Liver (tissue), 9 donors: Measurements from ENCODE around the gene DRAM1. TPM values are rescaled to one million over a fixed set of nuclear protein-coding genes. Genes with fewer than 3 reads are reported as not detected.

Source experiments
- DNase-seq: peaks from one replicate; pipeline ENCODE4 v3.0.0-alpha.2; 2017; ENCODE audit warnings: low spot score
- H3K27ac ChIP-seq, 2 donors: one replicate each; pipeline ENCODE4 v1.7.0; 2013; ENCODE audit warnings: inconsistent platforms in 2 of 2, low read length in 2 of 2, control low read depth in 1 of 2, low read depth in 1 of 2, mild to moderate bottlenecking in 1 of 2
- H3K27me3 ChIP-seq, 4 donors: one replicate each; pipeline versions ENCODE4 v1.6.1 to v1.7.0; 2013; ENCODE audit warnings: low read length in 3 of 4, inconsistent platforms in 1 of 4, mild to moderate bottlenecking in 1 of 4, moderate library complexity in 1 of 4; ENCODE audit not compliant: control insufficient read depth in 4 of 4, insufficient read depth in 4 of 4
- H3K36me3 ChIP-seq, 4 donors: one replicate each; pipeline versions ENCODE4 v1.6.1 to v1.7.0; 2013; ENCODE audit warnings: low read length in 3 of 4, mild to moderate bottlenecking in 3 of 4, low read depth in 1 of 4, moderate library complexity in 1 of 4; ENCODE audit not compliant: control insufficient read depth in 4 of 4, insufficient read depth in 3 of 4
- H3K4me1 ChIP-seq, 4 donors: one replicate each; pipeline versions ENCODE4 v1.6.1 to v1.7.0; 2013; ENCODE audit warnings: low read length in 3 of 4, mild to moderate bottlenecking in 3 of 4, moderate library complexity in 1 of 4; ENCODE audit not compliant: control insufficient read depth in 4 of 4, insufficient read depth in 4 of 4
- H3K4me3 ChIP-seq, 3 donors: one replicate each; pipeline versions ENCODE4 v1.6.1 to v1.7.0; 2013; ENCODE audit warnings: low read length in 3 of 3, control low read depth in 1 of 3, low read depth in 1 of 3, mild to moderate bottlenecking in 1 of 3
- H3K9ac ChIP-seq, 2 donors: one replicate each; pipeline ENCODE4 v1.7.0; 2013; ENCODE audit warnings: low read length in 2 of 2, mild to moderate bottlenecking in 2 of 2, moderate library complexity in 2 of 2, control low read depth in 1 of 2, low read depth in 1 of 2
- H3K9me3 ChIP-seq, 4 donors: one replicate each; pipeline versions ENCODE4 v1.6.1 to v1.7.0; 2013; ENCODE audit warnings: low read length in 3 of 4; ENCODE audit not compliant: control insufficient read depth in 4 of 4
- EGR1 ChIP-seq, 2 donors: IDR thresholded peaks; 2 replicates each; pipeline ENCODE4 v1.6.1; 2016 to 2018; ENCODE audit warnings: antibody characterized with exemption in 2 of 2, low read depth in 2 of 2
- FOXA1 ChIP-seq: IDR thresholded peaks from 2 replicates; pipeline ENCODE4 v1.6.1; 2016; ENCODE audit warnings: antibody characterized with exemption
- GABPA ChIP-seq, 2 donors: IDR thresholded peaks in 1 of 2; conservative IDR thresholded peaks in 1 of 2; 2 replicates each; pipeline ENCODE4 v1.6.1; 2016; ENCODE audit warnings: antibody characterized with exemption in 2 of 2, mild to moderate bottlenecking in 1 of 2, moderate library complexity in 1 of 2
- HNF4A ChIP-seq, 2 donors: conservative IDR thresholded peaks; 2 replicates each; pipeline ENCODE4 v1.6.1; 2016; ENCODE audit warnings: antibody characterized with exemption in 2 of 2, mild to moderate bottlenecking in 2 of 2
- HNF4G ChIP-seq: IDR thresholded peaks from 2 replicates; pipeline ENCODE4 v1.6.1; 2016; ENCODE audit warnings: antibody characterized with exemption
- JUND ChIP-seq, 2 donors: IDR thresholded peaks; 2 replicates each; pipeline ENCODE4 v1.6.1; 2016; ENCODE audit warnings: antibody characterized with exemption in 2 of 2
- NR2F2 ChIP-seq: IDR thresholded peaks from 2 replicates; pipeline ENCODE4 v1.6.1; 2016; ENCODE audit warnings: antibody characterized with exemption
- RAD21 ChIP-seq, 2 donors: IDR thresholded peaks; 2 replicates each; pipeline ENCODE4 v1.6.1; 2016; ENCODE audit warnings: antibody characterized with exemption in 2 of 2, mild to moderate bottlenecking in 2 of 2
- RXRA ChIP-seq, 2 donors: IDR thresholded peaks; 2 replicates each; pipeline ENCODE4 v1.6.1; 2017 to 2018; ENCODE audit warnings: antibody characterized with exemption in 2 of 2, mild to moderate bottlenecking in 1 of 2
- SP1 ChIP-seq: IDR thresholded peaks from 2 replicates; pipeline ENCODE4 v1.6.1; 2018; ENCODE audit warnings: antibody characterized with exemption, mild to moderate bottlenecking
- TAF1 ChIP-seq: conservative IDR thresholded peaks from 2 replicates; pipeline ENCODE4 v1.6.1; 2016; ENCODE audit warnings: antibody characterized with exemption, mild to moderate bottlenecking
- YY1 ChIP-seq: IDR thresholded peaks from 2 replicates; pipeline ENCODE4 v1.6.1; 2016; ENCODE audit warnings: antibody characterized with exemption, mild to moderate bottlenecking
- WGBS: extraction: QIAGEN DNeasy Blood & Tissue Kit; methylation state at CpG from one replicate; pipeline ENCODE4 v1.1.7; 2013; 5-methylcytosine and 5-hydroxymethylcytosine counted together
- polyA plus RNA-seq, 2 donors: library from polyadenylated mRNA; stranded (reverse) in 1 of 2; unstranded in 1 of 2; fragments of 200-250 nt in 1 of 2; fragments of >200 nt in 1 of 2; fragmentation: Nextera tagmentation in 1 of 2; extraction: Ambion mirVana in 1 of 2; gene quantifications; one replicate each; pipeline versions ENCODE4 v1.2.1 to v1.2.3, GENCODE V29; 2013 to 2015
- total RNA-seq, 2 donors: library from RNA; depleted of rRNA; stranded (reverse); fragments of >200 nt; gene quantifications; one replicate each; pipeline ENCODE4 v1.2.3, GENCODE V29; 2014
- TF ChIP-seq, protein P1 (sequence below): IDR thresholded peaks from 2 replicates; pipeline ENCODE4 v1.6.1; 2016; ENCODE audit warnings: antibody characterized with exemption
- TF ChIP-seq, protein P2 (sequence below): IDR thresholded peaks from 2 replicates; pipeline ENCODE4 v1.6.1; 2016; ENCODE audit warnings: antibody characterized with exemption
- TF ChIP-seq, protein P3 (sequence below): fragments of 150-350 bp; IDR thresholded peaks from 2 replicates; pipeline ENCODE4 v1.5.1; 2017; ENCODE audit warnings: improper control_type of control experiment, low read depth, low read length; ENCODE audit not compliant: missing input control
- TF ChIP-seq, protein P4 (sequence below): IDR thresholded peaks from 2 replicates; pipeline ENCODE4 v1.6.1; 2016; ENCODE audit warnings: antibody characterized with exemption, mild to moderate bottlenecking
- donor health status: healthy.
- donor health status: healthy.
- donor health status: healthy.
- donor health status: healthy.
- donor health status: healthy.

DRAM1 gene
- total and polyA plus RNA-seq, 4 donors, result 2.7 to 7.8 (median 3.4) TPM

DNA sequence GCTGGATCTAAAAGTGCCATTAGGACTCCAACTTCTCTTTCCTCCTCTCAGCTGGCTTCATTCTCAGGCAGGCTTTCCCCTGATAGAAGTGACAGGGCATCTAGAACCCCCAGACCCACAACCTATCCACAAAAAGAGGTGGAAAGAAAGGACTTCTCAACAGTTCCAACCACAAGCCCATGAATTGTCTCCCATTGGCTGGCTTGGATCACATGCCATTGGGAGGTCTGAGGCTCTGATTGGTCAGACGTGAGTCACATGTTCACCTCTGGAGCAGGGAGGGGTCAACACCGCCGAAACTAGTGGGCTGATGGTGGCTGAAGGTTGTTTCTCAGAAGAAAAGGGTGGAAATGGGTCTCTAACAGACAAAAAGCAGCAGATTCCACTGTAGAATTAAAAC, 47.2 kb downstream of the DRAM1 start:
- Histone ChIP-seq H3K9ac (no peak overlapping the region), H3K4me1 (peaks cover 0 to 1% (median 0%) of the 10 kb centered on the region in 4 donors), H3K4me3 (no peak overlapping the region), H3K27me3 (peaks cover 0 to 2% (median 0%) of the 10 kb centered on the region in 4 donors), H3K36me3 (no peaks in the 10 kb centered on the region), H3K27ac (no peak overlapping the region), H3K9me3 (no peaks in the 10 kb centered on the region)
- 88% methylated on average over 3 of the region's 3 CpGs for WGBS
- no peak for DNase-seq
- no peak for TF ChIP-seq SP1
- no peak for TF ChIP-seq RXRA (IDR thresholded peaks at IDR 0.05)
- no peak for TF ChIP-seq EGR1 (IDR thresholded peaks at IDR 0.05; ENCODE audit: low read depth in 2 of 2)
- TF ChIP-seq JUND (IDR thresholded peaks at IDR 0.05), result no peak
- no peak for TF ChIP-seq FOXA1
- TF ChIP-seq, protein P1, sequence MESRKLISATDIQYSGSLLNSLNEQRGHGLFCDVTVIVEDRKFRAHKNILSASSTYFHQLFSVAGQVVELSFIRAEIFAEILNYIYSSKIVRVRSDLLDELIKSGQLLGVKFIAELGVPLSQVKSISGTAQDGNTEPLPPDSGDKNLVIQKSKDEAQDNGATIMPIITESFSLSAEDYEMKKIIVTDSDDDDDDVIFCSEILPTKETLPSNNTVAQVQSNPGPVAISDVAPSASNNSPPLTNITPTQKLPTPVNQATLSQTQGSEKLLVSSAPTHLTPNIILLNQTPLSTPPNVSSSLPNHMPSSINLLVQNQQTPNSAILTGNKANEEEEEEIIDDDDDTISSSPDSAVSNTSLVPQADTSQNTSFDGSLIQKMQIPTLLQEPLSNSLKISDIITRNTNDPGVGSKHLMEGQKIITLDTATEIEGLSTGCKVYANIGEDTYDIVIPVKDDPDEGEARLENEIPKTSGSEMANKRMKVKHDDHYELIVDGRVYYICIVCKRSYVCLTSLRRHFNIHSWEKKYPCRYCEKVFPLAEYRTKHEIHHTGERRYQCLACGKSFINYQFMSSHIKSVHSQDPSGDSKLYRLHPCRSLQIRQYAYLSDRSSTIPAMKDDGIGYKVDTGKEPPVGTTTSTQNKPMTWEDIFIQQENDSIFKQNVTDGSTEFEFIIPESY, result no peak
- TF ChIP-seq RAD21 (IDR thresholded peaks at IDR 0.05), result no peak
- TF ChIP-seq, protein P2, sequence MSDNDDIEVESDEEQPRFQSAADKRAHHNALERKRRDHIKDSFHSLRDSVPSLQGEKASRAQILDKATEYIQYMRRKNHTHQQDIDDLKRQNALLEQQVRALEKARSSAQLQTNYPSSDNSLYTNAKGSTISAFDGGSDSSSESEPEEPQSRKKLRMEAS, result no peak
- no peak for TF ChIP-seq GABPA (IDR thresholded peaks at IDR 0.05 in 1 of 2, conservative IDR thresholded peaks at IDR 0.05 in 1 of 2)
- no peak for TF ChIP-seq TAF1
- no peak for TF ChIP-seq HNF4A (conservative IDR thresholded peaks at IDR 0.05)
- TF ChIP-seq, protein P3, sequence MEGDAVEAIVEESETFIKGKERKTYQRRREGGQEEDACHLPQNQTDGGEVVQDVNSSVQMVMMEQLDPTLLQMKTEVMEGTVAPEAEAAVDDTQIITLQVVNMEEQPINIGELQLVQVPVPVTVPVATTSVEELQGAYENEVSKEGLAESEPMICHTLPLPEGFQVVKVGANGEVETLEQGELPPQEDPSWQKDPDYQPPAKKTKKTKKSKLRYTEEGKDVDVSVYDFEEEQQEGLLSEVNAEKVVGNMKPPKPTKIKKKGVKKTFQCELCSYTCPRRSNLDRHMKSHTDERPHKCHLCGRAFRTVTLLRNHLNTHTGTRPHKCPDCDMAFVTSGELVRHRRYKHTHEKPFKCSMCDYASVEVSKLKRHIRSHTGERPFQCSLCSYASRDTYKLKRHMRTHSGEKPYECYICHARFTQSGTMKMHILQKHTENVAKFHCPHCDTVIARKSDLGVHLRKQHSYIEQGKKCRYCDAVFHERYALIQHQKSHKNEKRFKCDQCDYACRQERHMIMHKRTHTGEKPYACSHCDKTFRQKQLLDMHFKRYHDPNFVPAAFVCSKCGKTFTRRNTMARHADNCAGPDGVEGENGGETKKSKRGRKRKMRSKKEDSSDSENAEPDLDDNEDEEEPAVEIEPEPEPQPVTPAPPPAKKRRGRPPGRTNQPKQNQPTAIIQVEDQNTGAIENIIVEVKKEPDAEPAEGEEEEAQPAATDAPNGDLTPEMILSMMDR, result no peak
- no peak for TF ChIP-seq NR2F2
- TF ChIP-seq HNF4G, result no peak
- no peak for TF ChIP-seq YY1

DNA sequence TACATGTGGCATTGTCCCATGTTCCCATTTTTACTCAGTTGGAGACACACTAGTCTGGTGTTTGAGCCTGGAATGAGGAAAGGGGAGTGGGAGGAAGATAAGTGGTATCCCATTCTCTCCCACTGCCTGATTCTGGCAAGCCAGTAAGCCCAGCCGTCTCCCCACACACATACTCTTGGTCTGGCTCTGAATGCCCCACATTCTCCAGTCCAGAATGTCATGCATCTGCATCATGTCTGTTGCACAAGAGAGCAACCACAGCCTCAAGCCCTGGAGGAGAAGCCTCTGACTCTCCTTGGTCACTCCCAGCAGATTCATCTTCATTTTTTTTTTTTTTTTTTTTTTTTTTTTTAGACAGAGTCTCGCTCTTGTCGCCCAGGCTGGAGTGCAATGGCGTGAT, 48.0 kb downstream of the DRAM1 start:
- H3K9ac ChIP-seq, result no peak overlapping the region
- H3K27ac ChIP-seq, result no peak overlapping the region
- peaks cover 0 to 2% (median 0%) of the 10 kb centered on the region in 4 donors for H3K27me3 ChIP-seq
- no peak overlapping the region for H3K4me3 ChIP-seq
- no peaks in the 10 kb centered on the region for H3K36me3 ChIP-seq
- no peak for TF ChIP-seq NR2F2
- TF ChIP-seq, protein P3, result no peak
- no peak for TF ChIP-seq SP1
- no peak for TF ChIP-seq GABPA (IDR thresholded peaks at IDR 0.05 in 1 of 2, conservative IDR thresholded peaks at IDR 0.05 in 1 of 2)
- no peak for TF ChIP-seq HNF4A (conservative IDR thresholded peaks at IDR 0.05)
- TF ChIP-seq, protein P4, sequence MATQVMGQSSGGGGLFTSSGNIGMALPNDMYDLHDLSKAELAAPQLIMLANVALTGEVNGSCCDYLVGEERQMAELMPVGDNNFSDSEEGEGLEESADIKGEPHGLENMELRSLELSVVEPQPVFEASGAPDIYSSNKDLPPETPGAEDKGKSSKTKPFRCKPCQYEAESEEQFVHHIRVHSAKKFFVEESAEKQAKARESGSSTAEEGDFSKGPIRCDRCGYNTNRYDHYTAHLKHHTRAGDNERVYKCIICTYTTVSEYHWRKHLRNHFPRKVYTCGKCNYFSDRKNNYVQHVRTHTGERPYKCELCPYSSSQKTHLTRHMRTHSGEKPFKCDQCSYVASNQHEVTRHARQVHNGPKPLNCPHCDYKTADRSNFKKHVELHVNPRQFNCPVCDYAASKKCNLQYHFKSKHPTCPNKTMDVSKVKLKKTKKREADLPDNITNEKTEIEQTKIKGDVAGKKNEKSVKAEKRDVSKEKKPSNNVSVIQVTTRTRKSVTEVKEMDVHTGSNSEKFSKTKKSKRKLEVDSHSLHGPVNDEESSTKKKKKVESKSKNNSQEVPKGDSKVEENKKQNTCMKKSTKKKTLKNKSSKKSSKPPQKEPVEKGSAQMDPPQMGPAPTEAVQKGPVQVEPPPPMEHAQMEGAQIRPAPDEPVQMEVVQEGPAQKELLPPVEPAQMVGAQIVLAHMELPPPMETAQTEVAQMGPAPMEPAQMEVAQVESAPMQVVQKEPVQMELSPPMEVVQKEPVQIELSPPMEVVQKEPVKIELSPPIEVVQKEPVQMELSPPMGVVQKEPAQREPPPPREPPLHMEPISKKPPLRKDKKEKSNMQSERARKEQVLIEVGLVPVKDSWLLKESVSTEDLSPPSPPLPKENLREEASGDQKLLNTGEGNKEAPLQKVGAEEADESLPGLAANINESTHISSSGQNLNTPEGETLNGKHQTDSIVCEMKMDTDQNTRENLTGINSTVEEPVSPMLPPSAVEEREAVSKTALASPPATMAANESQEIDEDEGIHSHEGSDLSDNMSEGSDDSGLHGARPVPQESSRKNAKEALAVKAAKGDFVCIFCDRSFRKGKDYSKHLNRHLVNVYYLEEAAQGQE, result no peak
- no peak for TF ChIP-seq HNF4G
- H3K4me1 ChIP-seq, result peaks cover 0 to 1% (median 0%) of the 10 kb centered on the region in 4 donors
- H3K9me3 ChIP-seq, result no peaks in the 10 kb centered on the region
- 75% methylated on average over 4 of the region's 4 CpGs for WGBS
- no peak for DNase-seq
